HG03457 (cell line): Measurements from ENCODE around the gene CEP112.

Experiments
- ATAC-seq: cut with Tn5 transposase; IDR thresholded peaks from one replicate; pipeline ENCODE4 v1.9.1; 2021; ENCODE audit warnings: moderate number of reproducible peaks; ENCODE audit not compliant: unreplicated experiment

Gene CEP112

GRCh38 chr17:66191593-66192377 lies at the start of gene CEP112:
Gene CEP112 (minus strand): TSS chr17:66192133.
- peak; percentile 62 for ATAC-seq

- no peak for ATAC-seq
Observed at GRCh38 chr17:66240630-66241029, 48.7 kb upstream of the CEP112 start.

- ATAC-seq, result no peak
Observed at GRCh38 chr17:66240013-66240412, 48.1 kb upstream of the CEP112 start.

GRCh38 chr17:66235377-66235994 lies 43.6 kb upstream of the CEP112 start:
- ATAC-seq, result no peak

GRCh38 chr17:66234611-66235010 lies 42.7 kb upstream of the CEP112 start:
- no peak for ATAC-seq

GRCh38 chr17:66233023-66233753 lies 41.3 kb upstream of the CEP112 start:
- ATAC-seq, result no peak

GRCh38 chr17:66230922-66231591 lies 39.1 kb upstream of the CEP112 start:
- no peak for ATAC-seq

GRCh38 chr17:66229783-66230538 lies 38.0 kb upstream of the CEP112 start:
- ATAC-seq, result no peak

GRCh38 chr17:66228887-66229782 lies 37.2 kb upstream of the CEP112 start, which contains the start of gene APOH:
Gene APOH (minus strand): TSS chr17:66229415. CDS start chr17:66229379, 36 bp downstream.
- ATAC-seq, result no peak

- ATAC-seq, result no peak
Observed at GRCh38 chr17:66227212-66228045, 35.5 kb upstream of the CEP112 start.

GRCh38 chr17:66222798-66223350 lies 30.9 kb upstream of the CEP112 start:
- ATAC-seq, result no peak

- no peak for ATAC-seq
Observed at GRCh38 chr17:66221755-66222530, 30.0 kb upstream of the CEP112 start.

- no peak for ATAC-seq
Observed at GRCh38 chr17:66221343-66221742, 29.4 kb upstream of the CEP112 start.

- ATAC-seq, result no peak
Observed at GRCh38 chr17:66220079-66220835, 28.3 kb upstream of the CEP112 start.

GRCh38 chr17:66215529-66215911 lies 23.6 kb upstream of the CEP112 start:
- no peak for ATAC-seq

GRCh38 chr17:66214884-66215528 lies 23.1 kb upstream of the CEP112 start:
- no peak for ATAC-seq
